ENCODE data around the gene JAZF1. TPM values are rescaled to one million over a fixed set of nuclear protein-coding genes. Genes with fewer than 3 reads are reported as not detected.

The JAZF1 gene
- total and polyA plus RNA-seq, 9 of the 15 experiments (the other 6 are each of a cell fraction or from before 2014, with no cell fraction given): 0.04 to 0.64 (median 0.11) TPM; not detected in 3

- TF ChIP-seq DDX20 (tag; IDR thresholded peaks at IDR 0.05; ENCODE audit: low read depth): no peak
- no peak for TF ChIP-seq MCM3 (IDR thresholded peaks at IDR 0.05)
- peak; percentile 15; the same call in 1 of the 2 replicates for TF ChIP-seq NFE2L1 (tag; IDR thresholded peaks at IDR 0.05; ENCODE audit: borderline replicate concordance, low read depth)
- TF ChIP-seq TRIM24 (IDR thresholded peaks at IDR 0.05): peak; percentile 43 to 56; a peak in 2 of 4 replicates
- TF ChIP-seq CCNT2 (IDR thresholded peaks at IDR 0.05; ENCODE audit: borderline replicate concordance, extremely low read depth, insufficient read length, low read depth, low read length): peak; percentile 38
- TF ChIP-seq RBBP5 (IDR thresholded peaks at IDR 0.05; ENCODE audit: borderline replicate concordance, insufficient read depth, low read length, poor library complexity, severe bottlenecking): no peak
- TF ChIP-seq MGA (IDR thresholded peaks at IDR 0.05): peak; percentile 1; the same call in 1 of the 2 replicates
- TF ChIP-seq TAF9B (IDR thresholded peaks at IDR 0.05; ENCODE audit: partially characterized antibody): peak; percentile 38
- TF ChIP-seq ARID1B (IDR thresholded peaks at IDR 0.05): peak; percentile 88
- peak; percentile 23 for TF ChIP-seq TBP (optimal IDR thresholded peaks at IDR 0.05; ENCODE audit: low read depth, low read length)
- no peak for TF ChIP-seq ETS1 (conservative IDR thresholded peaks at IDR 0.05; ENCODE audit: control insufficient read depth, low read depth, low read length)
- peak; percentile 61; the same call in 1 of the 2 replicates for TF ChIP-seq ESRRA (IDR thresholded peaks at IDR 0.05; ENCODE audit: borderline replicate concordance, low read depth)
These were observed 143.2 kb downstream of the JAZF1 start (continued) for GRCh38 chr7:28037220-28038010.

All from K562 (cell line).